Measurements from ENCODE around the gene NAA15.
"Not testable (repeated sequence)": the region's sequence is repeated elsewhere in the genome, so short reads cannot be mapped to it uniquely, and the experiment has no call there.

The NAA15 gene

GRCh38 chr4:139368998-139369397 lies 67.7 kb downstream of the NAA15 start:
- no peak for DNase-seq

- DNase-seq, result no peak
Observed at GRCh38 chr4:139374251-139374650, 72.9 kb downstream of the NAA15 start.

- DNase-seq, result no peak
Observed at GRCh38 chr4:139386421-139386820, 85.1 kb downstream of the NAA15 start.

GRCh38 chr4:139389102-139389501 lies 87.8 kb downstream of the NAA15 start:
- no peak for DNase-seq

GRCh38 chr4:139389991-139390390 lies 88.7 kb downstream of the NAA15 start:
- DNase-seq, result no peak

- no peak for DNase-seq
Observed at GRCh38 chr4:139391731-139392130, 90.4 kb downstream of the NAA15 start.

- no peak for DNase-seq
Observed at GRCh38 chr4:139392797-139393196, 91.5 kb downstream of the NAA15 start.

- DNase-seq, result no peak
Observed at GRCh38 chr4:139401368-139401767, 100.1 kb downstream of the NAA15 start.

GRCh38 chr4:139402436-139402835 lies 101.1 kb downstream of the NAA15 start:
- DNase-seq, result no peak

- DNase-seq, result no peak
Observed at GRCh38 chr4:139403462-139403861, 102.2 kb downstream of the NAA15 start.

- DNase-seq, result no peak
Observed at GRCh38 chr4:139410312-139410711, 109.0 kb downstream of the NAA15 start.

- DNase-seq, result not testable (repeated sequence)
Observed at GRCh38 chr4:139414671-139415210, 113.4 kb downstream of the NAA15 start.

GRCh38 chr4:139416073-139416673 lies 114.9 kb downstream of the NAA15 start:
- DNase-seq, result no peak

- DNase-seq, result peak; percentile 63
Observed at GRCh38 chr4:139419388-139419914, 118.1 kb downstream of the NAA15 start.

- no peak for DNase-seq
Observed at GRCh38 chr4:139420652-139421051, 119.3 kb downstream of the NAA15 start.

- DNase-seq, result no peak
Observed at GRCh38 chr4:139436122-139436521, 134.8 kb downstream of the NAA15 start.

GRCh38 chr4:139438141-139438540 lies 136.8 kb downstream of the NAA15 start:
- DNase-seq, result no peak

GRCh38 chr4:139441029-139441428 lies 139.7 kb downstream of the NAA15 start:
- no peak for DNase-seq

GRCh38 chr4:139443661-139444060 lies 142.4 kb downstream of the NAA15 start:
- no peak for DNase-seq

- not testable (repeated sequence) for DNase-seq
Observed at GRCh38 chr4:139444881-139445280, 143.6 kb downstream of the NAA15 start.

GRCh38 chr4:139447078-139447477 lies 145.8 kb downstream of the NAA15 start:
- DNase-seq, result not testable (repeated sequence)

- DNase-seq, result no peak
Observed at GRCh38 chr4:139450586-139450985, 149.3 kb downstream of the NAA15 start.

- DNase-seq, result no peak
Observed at GRCh38 chr4:139451997-139452396, 150.7 kb downstream of the NAA15 start.

- peak; percentile 79 for DNase-seq
Observed at GRCh38 chr4:139453041-139453370, 151.7 kb downstream of the NAA15 start.

Measured in CD4-positive, alpha-beta T cell treated with Interferon gamma for 1 hour (primary cell).